GM18498 (cell line): Measurements from ENCODE around the gene CDC25B.
A peak's percentile ranks its signal among the peaks of the same experiment; 100 is the strongest.

ENCODE experiments used
- ATAC-seq: cut with Tn5 transposase; IDR thresholded peaks from one replicate; pipeline ENCODE4 v1.9.1; 2021; ENCODE audit warnings: mild to moderate bottlenecking, moderate library complexity; ENCODE audit not compliant: unreplicated experiment

The CDC25B gene

GRCh38 chr20:3795511-3796468, at the start of gene CDC25B:
CDC25B (plus strand) TSS chr20:3796310; CDS start chr20:3796532, 222 bp downstream.
- ATAC-seq, result peak; percentile 66

- no peak for ATAC-seq
Observed at GRCh38 chr20:3747471-3747870, 48.6 kb upstream of the CDC25B start.

GRCh38 chr20:3748073-3748472, 48.0 kb upstream of the CDC25B start:
- ATAC-seq, result no peak

- no peak for ATAC-seq
Observed at GRCh38 chr20:3749087-3749688, 46.9 kb upstream of the CDC25B start.

GRCh38 chr20:3749689-3750531, 46.2 kb upstream of the CDC25B start:
- no peak for ATAC-seq

- ATAC-seq, result no peak
Observed at GRCh38 chr20:3751305-3751674, 44.8 kb upstream of the CDC25B start.

- ATAC-seq, result no peak
Observed at GRCh38 chr20:3751675-3752385, 44.3 kb upstream of the CDC25B start.

- no peak for ATAC-seq
Observed at GRCh38 chr20:3752386-3752759, 43.7 kb upstream of the CDC25B start.

- ATAC-seq, result no peak
Observed at GRCh38 chr20:3753098-3753497, 43.0 kb upstream of the CDC25B start.

- no peak for ATAC-seq
Observed at GRCh38 chr20:3753501-3754275, 42.4 kb upstream of the CDC25B start.

GRCh38 chr20:3754276-3754630, 41.9 kb upstream of the CDC25B start:
- no peak for ATAC-seq

- no peak for ATAC-seq
Observed at GRCh38 chr20:3755269-3755668, 40.8 kb upstream of the CDC25B start.

GRCh38 chr20:3755814-3756480, 40.2 kb upstream of the CDC25B start:
- ATAC-seq, result no peak

- ATAC-seq, result no peak
Observed at GRCh38 chr20:3757268-3757667, 38.8 kb upstream of the CDC25B start.

- ATAC-seq, result no peak
Observed at GRCh38 chr20:3758566-3758965, 37.5 kb upstream of the CDC25B start.

- ATAC-seq, result no peak
Observed at GRCh38 chr20:3759316-3759823, 36.7 kb upstream of the CDC25B start.

- no peak for ATAC-seq
Observed at GRCh38 chr20:3759884-3760283, 36.2 kb upstream of the CDC25B start.

- ATAC-seq, result no peak
Observed at GRCh38 chr20:3760655-3761348, 35.3 kb upstream of the CDC25B start.
